B cell (primary cell): ENCODE data around the gene ARHGEF3.

Source experiments
- EZH2 ChIP-seq: IDR thresholded peaks from 2 replicates; pipeline ENCODE4 v1.6.1; 2012; ENCODE audit warnings: borderline replicate concordance, low read depth, mild to moderate bottlenecking, moderate library complexity, low read length; ENCODE audit not compliant: insufficient read depth, poor library complexity, severe bottlenecking
- TF ChIP-seq, protein P1 (sequence below): fragments of 200-600 bp; IDR thresholded peaks from one replicate; pipeline ENCODE4 v1.8.0; 2022; ENCODE audit warnings: antibody characterized with exemption, mild to moderate bottlenecking

DNA sequence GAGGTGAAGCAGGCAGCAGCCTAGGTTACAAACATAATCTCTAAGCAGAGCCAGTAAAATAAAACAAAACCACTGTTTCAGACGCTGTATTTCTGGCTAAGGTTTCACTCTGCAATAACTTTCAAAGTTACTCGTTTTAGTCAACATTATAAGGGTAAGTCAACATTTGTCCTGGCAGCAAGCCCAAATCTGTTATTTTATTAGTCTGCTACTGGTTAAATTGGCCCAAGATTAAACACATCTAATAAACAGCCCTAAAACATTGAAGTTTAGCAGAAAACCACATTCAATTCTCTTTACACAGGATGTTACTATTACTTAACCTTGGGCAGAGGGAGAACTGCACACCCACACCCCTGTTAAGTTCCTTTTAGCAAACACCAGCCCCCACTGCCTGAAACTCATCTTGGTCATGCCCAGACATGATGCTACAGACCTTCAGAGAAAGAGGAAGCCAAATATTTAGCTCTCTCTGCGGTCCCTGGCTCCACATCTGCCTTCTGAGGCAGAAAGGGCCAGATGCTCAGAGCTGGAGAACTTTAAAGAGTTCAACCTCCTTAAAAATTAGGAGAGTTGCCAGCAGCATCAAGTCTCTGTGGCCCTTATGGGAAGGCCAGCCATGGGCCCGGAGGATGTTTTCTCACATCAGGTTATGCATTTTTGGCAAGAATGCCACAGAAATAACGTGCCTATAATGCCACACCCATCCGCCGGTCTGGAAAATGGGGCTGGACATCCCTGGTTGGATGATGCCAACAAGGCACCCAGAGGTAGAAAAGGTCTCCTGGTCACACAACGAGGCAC is 17.9 kb downstream of the ARHGEF3 start:
- TF ChIP-seq EZH2, result no peak
- TF ChIP-seq, protein P1, sequence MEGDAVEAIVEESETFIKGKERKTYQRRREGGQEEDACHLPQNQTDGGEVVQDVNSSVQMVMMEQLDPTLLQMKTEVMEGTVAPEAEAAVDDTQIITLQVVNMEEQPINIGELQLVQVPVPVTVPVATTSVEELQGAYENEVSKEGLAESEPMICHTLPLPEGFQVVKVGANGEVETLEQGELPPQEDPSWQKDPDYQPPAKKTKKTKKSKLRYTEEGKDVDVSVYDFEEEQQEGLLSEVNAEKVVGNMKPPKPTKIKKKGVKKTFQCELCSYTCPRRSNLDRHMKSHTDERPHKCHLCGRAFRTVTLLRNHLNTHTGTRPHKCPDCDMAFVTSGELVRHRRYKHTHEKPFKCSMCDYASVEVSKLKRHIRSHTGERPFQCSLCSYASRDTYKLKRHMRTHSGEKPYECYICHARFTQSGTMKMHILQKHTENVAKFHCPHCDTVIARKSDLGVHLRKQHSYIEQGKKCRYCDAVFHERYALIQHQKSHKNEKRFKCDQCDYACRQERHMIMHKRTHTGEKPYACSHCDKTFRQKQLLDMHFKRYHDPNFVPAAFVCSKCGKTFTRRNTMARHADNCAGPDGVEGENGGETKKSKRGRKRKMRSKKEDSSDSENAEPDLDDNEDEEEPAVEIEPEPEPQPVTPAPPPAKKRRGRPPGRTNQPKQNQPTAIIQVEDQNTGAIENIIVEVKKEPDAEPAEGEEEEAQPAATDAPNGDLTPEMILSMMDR, result no peak
